Upper lobe of left lung (tissue), 6 donors: ENCODE data around the gene CACNA1S. TPM values are rescaled to one million over a fixed set of nuclear protein-coding genes. Genes with fewer than 3 reads are reported as not detected.

Experiments
- ATAC-seq, 2 donors: fragments of 200-7000 bp; cut with Tn5 transposase; one replicate each; pipeline ENCODE4 v1.9.1; 2022; ENCODE audit warnings: mild to moderate bottlenecking in 2 of 2, moderate library complexity in 2 of 2; ENCODE audit not compliant: low FRiP score in 2 of 2
- DNase-seq, 2 donors: peaks; one replicate each; pipeline ENCODE4 v3.0.0-alpha.2; 2019 to 2020
- H3K27ac ChIP-seq, 4 donors: fragments of 200-600 bp; sonication (generic); one replicate each; pipeline ENCODE4 v1.5.1; 2016 to 2019
- H3K27me3 ChIP-seq, 4 donors: fragments of 200-600 bp; sonication (generic); one replicate each; pipeline ENCODE4 v1.5.1; 2017 to 2019
- H3K36me3 ChIP-seq, 4 donors: fragments of 200-600 bp; sonication (generic); one replicate each; pipeline ENCODE4 v1.5.1; 2016 to 2019
- H3K4me1 ChIP-seq, 4 donors: fragments of 200-600 bp; sonication (generic); one replicate each; pipeline ENCODE4 v1.5.1; 2018 to 2019
- H3K4me3 ChIP-seq, 4 donors: fragments of 200-600 bp; sonication (generic); one replicate each; pipeline ENCODE4 v1.5.1; 2017 to 2019; ENCODE audit warnings: mild to moderate bottlenecking in 2 of 4, moderate library complexity in 1 of 4
- H3K9me3 ChIP-seq, 4 donors: fragments of 200-600 bp; sonication (generic); one replicate each; pipeline ENCODE4 v1.5.1; 2018 to 2019
- CTCF ChIP-seq, 6 experiments: fragments of 450-650 bp in 4 of 6; fragments of 200-600 bp in 2 of 6; sonication (generic) in 2 of 6; IDR thresholded peaks; one replicate each; pipeline ENCODE4 v1.5.1; 2016 to 2019; ENCODE audit warnings: antibody characterized with exemption in 6 of 6
- EP300 ChIP-seq, 4 donors: sonication (generic); formaldehyde crosslinking; IDR thresholded peaks; one replicate each; pipeline ENCODE4 v1.5.1; 2017; ENCODE audit warnings: antibody characterized with exemption in 4 of 4, control low read depth in 2 of 4
- POLR2A ChIP-seq, 4 donors: fragments of 450-650 bp; IDR thresholded peaks; one replicate each; pipeline ENCODE4 v1.5.1; 2016 to 2017; ENCODE audit warnings: antibody characterized with exemption in 4 of 4, mild to moderate bottlenecking in 2 of 4
- POLR2AphosphoS5 ChIP-seq, 2 donors: sonication (generic); formaldehyde crosslinking; IDR thresholded peaks; one replicate each; pipeline ENCODE4 v1.5.1; 2017; ENCODE audit warnings: antibody characterized with exemption in 2 of 2
- WGBS, 2 donors: methylation state at CpG; one replicate each; pipeline ENCODE4 v1.1.5; 2017 to 2018; 5-methylcytosine and 5-hydroxymethylcytosine counted together
- total RNA-seq, 6 donors: library from RNA; depleted of rRNA in 4 of 6; stranded (reverse); fragments of >200 nt in 4 of 6; gene quantifications; one replicate each; pipeline versions ENCODE4 v1.1.0 to v1.2.1, GENCODE V29; 2016 to 2021
- donor health status: DM: no; HTN: no; CAD: no; lungs with moderate emphysema.
- donor health status: DM: no; HTN: yes; CAD: no; lungs with severe emphysema.

The CACNA1S gene
- total RNA-seq, 6 donors from 2014 or later, result 0.03 to 0.30 (median 0.10) TPM; not detected in 3

GRCh38 chr1:201096977-201097856, 15.0 kb downstream of the CACNA1S start:
- peak in 1 of 2 donors; percentile 35 for DNase-seq
- Histone ChIP-seq H3K27me3 (no peaks in the 10 kb centered on the region), H3K36me3 (no peaks in the 10 kb centered on the region), H3K27ac (no peak overlapping the region), H3K4me3 (no peak overlapping the region), H3K9me3 (no peaks in the 10 kb centered on the region), H3K4me1 (no peaks in the 10 kb centered on the region)
- ATAC-seq, result no peak
- 87 to 94% methylated on average over 17 of the region's 17 CpGs for WGBS, 2 donors
- TF ChIP-seq CTCF (IDR thresholded peaks at IDR 0.05), result no peak
- TF ChIP-seq EP300 (IDR thresholded peaks at IDR 0.05), result no peak
- TF ChIP-seq POLR2AphosphoS5 (IDR thresholded peaks at IDR 0.05), result no peak
- TF ChIP-seq POLR2A (IDR thresholded peaks at IDR 0.05), result no peak

- Histone ChIP-seq H3K27me3 (no peaks in the 10 kb centered on the region), H3K36me3 (no peaks in the 10 kb centered on the region), H3K9me3 (no peaks in the 10 kb centered on the region), H3K4me3 (no peak overlapping the region), H3K4me1 (no peaks in the 10 kb centered on the region), H3K27ac (no peak overlapping the region)
- DNase-seq (no peak), ATAC-seq (no peak)
- TF ChIP-seq POLR2AphosphoS5 (IDR thresholded peaks at IDR 0.05) (no peak), POLR2A (IDR thresholded peaks at IDR 0.05) (no peak), EP300 (IDR thresholded peaks at IDR 0.05) (no peak), CTCF (IDR thresholded peaks at IDR 0.05) (no peak)
- WGBS, 2 donors, result 76 to 85% methylated on average over 4 to 5 of the region's 5 CpGs
Measured at GRCh38 chr1:201096041-201096461, 16.2 kb downstream of the CACNA1S start.

GRCh38 chr1:201095581-201095980, 16.6 kb downstream of the CACNA1S start:
- Histone ChIP-seq H3K4me3 (no peak overlapping the region), H3K27me3 (no peaks in the 10 kb centered on the region), H3K27ac (no peak overlapping the region), H3K36me3 (no peaks in the 10 kb centered on the region), H3K9me3 (no peaks in the 10 kb centered on the region), H3K4me1 (no peaks in the 10 kb centered on the region)
- no peak for DNase-seq
- WGBS, 2 donors, result 89 to 90% methylated on average over 2 of the region's 2 CpGs
- TF ChIP-seq EP300 (IDR thresholded peaks at IDR 0.05) (no peak), CTCF (IDR thresholded peaks at IDR 0.05) (no peak), POLR2AphosphoS5 (IDR thresholded peaks at IDR 0.05) (no peak), POLR2A (IDR thresholded peaks at IDR 0.05) (no peak)
- no peak for ATAC-seq

GRCh38 chr1:201094832-201095231, 17.4 kb downstream of the CACNA1S start:
- H3K4me3 ChIP-seq, result no peak overlapping the region
- H3K36me3 ChIP-seq, result no peaks in the 10 kb centered on the region
- no peak overlapping the region for H3K27ac ChIP-seq
- DNase-seq (no peak), ATAC-seq (no peak)
- H3K4me1 ChIP-seq, result no peaks in the 10 kb centered on the region
- WGBS, 2 donors, result 87% methylated on average over 4 of the region's 4 CpGs; no CpG with 5 or more reads in 1 of the 2 donors
- TF ChIP-seq POLR2AphosphoS5 (IDR thresholded peaks at IDR 0.05) (no peak), CTCF (IDR thresholded peaks at IDR 0.05) (no peak), POLR2A (IDR thresholded peaks at IDR 0.05) (no peak), EP300 (IDR thresholded peaks at IDR 0.05) (no peak)
- H3K27me3 ChIP-seq, result no peaks in the 10 kb centered on the region
- H3K9me3 ChIP-seq, result no peaks in the 10 kb centered on the region
